Stimulated activated memory B cell treated with anti-CD40 and anti-IgM and Interleukin-4, amounts not matched to agents 10 μg/mL and 1 μg/mL and 100 μg/mL, for 72 hours (primary cell): ENCODE results near the gene MPRIP.
A peak's percentile ranks its signal among the peaks of the same experiment; 100 is the strongest.
"Not testable (repeated sequence)": the region's sequence is repeated elsewhere in the genome, so short reads cannot be mapped to it uniquely, and the experiment has no call there.

ENCODE experiments used
- ATAC-seq: fragments of 150-1000 bp; cut with Tn5 transposase; 2 replicates; pipeline ENCODE4 v1.10.0; 2021
- H3K27ac Mint-ChIP-seq: one replicate; pipeline ENCODE4 v1.8.0; 2022; ENCODE audit warnings: mild to moderate bottlenecking, mixed read lengths
- H3K27me3 Mint-ChIP-seq: one replicate; pipeline ENCODE4 v1.8.0; 2022; ENCODE audit warnings: mixed read lengths
- H3K36me3 Mint-ChIP-seq: one replicate; pipeline ENCODE4 v1.8.0; 2022; ENCODE audit warnings: mixed read lengths
- H3K4me1 Mint-ChIP-seq: one replicate; pipeline ENCODE4 v1.8.0; 2022; ENCODE audit warnings: mixed read lengths
- H3K4me3 Mint-ChIP-seq: one replicate; pipeline ENCODE4 v1.8.0; 2022; ENCODE audit warnings: mild to moderate bottlenecking, moderate library complexity, mixed read lengths
- H3K9me3 Mint-ChIP-seq: one replicate; pipeline ENCODE4 v1.8.0; 2022; ENCODE audit warnings: mixed read lengths

The MPRIP gene

DNA sequence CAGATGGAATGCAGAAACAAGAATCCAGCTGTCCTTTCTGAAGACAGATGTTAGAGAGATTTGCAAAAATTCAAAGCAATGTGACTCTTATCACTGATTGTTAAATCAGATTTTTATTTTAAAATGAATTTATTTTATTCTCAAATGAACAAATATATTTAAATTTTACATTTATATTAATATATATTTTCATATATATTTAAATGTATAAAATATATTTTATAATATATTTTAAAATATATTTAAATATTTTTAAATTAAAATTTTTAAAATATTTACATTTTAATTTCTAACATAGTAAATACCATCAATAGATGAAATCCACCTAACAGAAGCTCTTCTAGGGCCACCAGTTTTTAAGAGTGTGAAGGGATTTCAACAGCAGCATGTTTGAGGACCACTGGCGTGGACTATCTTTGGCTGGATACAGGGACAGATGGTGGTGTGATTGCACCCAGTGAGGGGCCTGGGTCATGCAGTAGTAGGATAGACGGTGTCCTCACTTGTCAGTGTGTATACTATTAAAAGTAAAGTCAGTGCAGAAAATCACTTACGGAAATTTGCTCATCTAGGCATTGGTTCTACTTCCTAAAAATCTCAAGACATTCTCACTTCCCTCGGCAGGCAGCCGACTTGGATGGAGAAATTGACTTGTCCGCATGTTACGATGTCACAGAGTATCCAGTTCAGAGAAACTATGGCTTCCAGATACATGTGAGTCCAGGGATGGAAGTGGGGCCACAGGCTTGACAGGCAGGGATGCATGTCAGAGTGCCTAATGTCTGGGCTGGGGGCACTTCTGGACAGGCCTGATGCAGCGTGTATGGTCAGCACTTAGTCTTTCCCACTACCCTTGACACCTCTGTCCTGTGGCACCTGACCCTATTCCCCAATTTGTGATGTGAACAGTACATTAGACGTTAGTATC is 107.5 kb downstream of the MPRIP start:
- H3K9me3 Mint-ChIP-seq, result no peaks in the 10 kb centered on the region
- ATAC-seq, result peak; percentile 46
- no peaks in the 10 kb centered on the region for H3K27me3 Mint-ChIP-seq
- no peak overlapping the region for H3K4me3 Mint-ChIP-seq
- peaks cover 82% of the 10 kb centered on the region for H3K36me3 Mint-ChIP-seq
- H3K4me1 Mint-ChIP-seq, result peaks cover 11% of the 10 kb centered on the region
- peak overlapping the region; percentile 65 for H3K27ac Mint-ChIP-seq

GRCh38 chr17:17150448-17150800 is 108.2 kb downstream of the MPRIP start:
- H3K27ac Mint-ChIP-seq, result peak overlapping the region; percentile 65
- peaks cover 11% of the 10 kb centered on the region for H3K4me1 Mint-ChIP-seq
- H3K27me3 Mint-ChIP-seq, result no peaks in the 10 kb centered on the region
- no peaks in the 10 kb centered on the region for H3K9me3 Mint-ChIP-seq
- H3K36me3 Mint-ChIP-seq, result peaks cover 78% of the 10 kb centered on the region
- no peak for ATAC-seq
- no peak overlapping the region for H3K4me3 Mint-ChIP-seq

DNA sequence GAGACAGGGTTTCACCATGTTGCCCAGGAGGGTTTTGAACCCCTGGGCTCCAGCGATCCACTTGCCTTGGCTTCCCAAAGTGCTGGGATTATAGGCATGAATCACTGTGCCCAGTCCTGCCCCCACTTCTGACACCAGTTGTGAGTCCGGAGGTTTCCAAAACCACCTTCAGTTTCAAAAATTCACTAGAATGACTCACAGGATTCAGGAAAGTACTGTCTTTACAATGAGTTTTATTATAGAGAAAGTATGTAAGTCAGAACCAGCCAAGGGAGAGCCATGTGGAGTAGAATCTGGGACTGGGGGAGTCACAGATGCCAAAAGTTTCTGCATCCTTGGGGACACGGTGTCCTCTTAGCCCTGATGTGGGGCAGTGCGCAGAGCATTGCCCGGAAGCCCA is 108.8 kb downstream of the MPRIP start:
- no peaks in the 10 kb centered on the region for H3K9me3 Mint-ChIP-seq
- H3K27me3 Mint-ChIP-seq, result no peaks in the 10 kb centered on the region
- no peak overlapping the region for H3K4me3 Mint-ChIP-seq
- ATAC-seq, result no peak
- H3K36me3 Mint-ChIP-seq, result peaks cover 71% of the 10 kb centered on the region
- peaks cover 11% of the 10 kb centered on the region for H3K4me1 Mint-ChIP-seq
- no peak overlapping the region for H3K27ac Mint-ChIP-seq

DNA sequence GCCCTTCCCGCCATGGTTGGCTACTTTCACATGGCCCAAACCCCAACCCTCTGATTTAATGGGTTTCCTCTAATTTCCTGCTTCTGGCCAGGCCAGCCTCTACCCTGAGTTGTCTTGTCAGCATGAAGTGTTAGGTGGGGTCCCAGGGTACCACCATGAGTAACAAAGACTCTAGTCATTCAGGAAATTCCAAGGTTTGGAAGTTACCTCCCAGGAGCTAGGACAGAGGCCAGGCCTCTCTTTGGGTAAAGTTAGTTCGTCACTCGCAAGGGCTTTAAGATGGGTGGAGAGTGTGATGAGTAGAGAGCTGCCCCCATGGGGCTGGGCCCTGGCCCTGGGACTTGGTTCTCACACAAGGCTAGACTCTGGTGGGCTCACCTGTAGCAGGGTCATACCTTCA is 109.3 kb downstream of the MPRIP start:
- Mint-ChIP-seq H3K36me3 (peaks cover 68% of the 10 kb centered on the region), H3K27me3 (no peaks in the 10 kb centered on the region), H3K4me1 (peaks cover 11% of the 10 kb centered on the region), H3K27ac (peak overlapping the region; percentile 9), H3K9me3 (no peaks in the 10 kb centered on the region), H3K4me3 (no peak overlapping the region)
- no peak for ATAC-seq

DNA sequence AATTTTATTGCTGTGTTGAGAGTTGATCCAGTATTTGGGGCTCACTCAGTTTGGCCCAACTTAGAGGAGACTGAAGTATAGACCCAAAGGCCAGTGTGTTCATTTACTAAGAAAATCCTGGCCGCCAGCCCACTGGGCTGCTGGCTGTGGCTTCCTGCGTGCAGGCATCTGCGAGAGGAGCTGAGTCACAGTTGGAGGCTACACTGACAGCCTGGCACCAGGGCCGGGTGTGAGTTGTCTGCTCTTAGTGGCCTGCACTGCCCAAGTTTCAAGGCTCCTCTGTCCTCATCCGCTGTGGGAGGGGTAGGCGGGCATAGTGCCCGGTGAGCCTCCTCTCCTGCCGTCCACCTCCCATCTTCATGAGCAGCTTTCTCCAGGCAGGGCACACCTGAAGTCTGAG is 109.7 kb downstream of the MPRIP start:
- ATAC-seq, result no peak
- Mint-ChIP-seq H3K36me3 (peaks cover 68% of the 10 kb centered on the region), H3K27me3 (no peaks in the 10 kb centered on the region), H3K4me1 (peaks cover 11% of the 10 kb centered on the region), H3K9me3 (no peaks in the 10 kb centered on the region), H3K27ac (peak overlapping the region; percentile 9), H3K4me3 (no peak overlapping the region)

DNA sequence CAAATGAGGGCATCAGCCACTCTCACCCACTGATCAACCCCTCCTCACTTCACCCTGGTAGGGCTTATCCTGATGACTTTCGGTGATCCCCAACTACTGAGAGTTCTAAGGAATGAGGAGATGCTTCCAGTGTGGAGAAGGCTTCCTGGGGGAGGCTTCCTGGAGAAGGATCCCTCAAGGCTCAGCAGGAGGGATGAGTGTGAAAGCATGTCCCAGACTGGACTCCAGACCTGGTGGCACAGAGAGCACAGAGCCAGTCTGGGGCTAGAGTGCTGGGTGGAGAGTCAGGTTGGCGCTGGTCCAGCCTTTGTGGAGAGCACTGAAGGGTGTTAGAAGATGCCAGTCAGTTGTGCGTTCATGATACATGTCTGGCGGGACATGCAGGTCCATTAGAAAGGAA is 110.1 kb downstream of the MPRIP start:
- Mint-ChIP-seq H3K4me3 (no peak overlapping the region), H3K4me1 (peaks cover 11% of the 10 kb centered on the region), H3K27ac (peak overlapping the region; percentile 9), H3K9me3 (no peaks in the 10 kb centered on the region), H3K36me3 (peaks cover 68% of the 10 kb centered on the region), H3K27me3 (no peaks in the 10 kb centered on the region)
- ATAC-seq, result no peak

- H3K27me3 Mint-ChIP-seq, result no peaks in the 10 kb centered on the region
Measured at GRCh38 chr17:17153071-17153470, 110.8 kb downstream of the MPRIP start.

DNA sequence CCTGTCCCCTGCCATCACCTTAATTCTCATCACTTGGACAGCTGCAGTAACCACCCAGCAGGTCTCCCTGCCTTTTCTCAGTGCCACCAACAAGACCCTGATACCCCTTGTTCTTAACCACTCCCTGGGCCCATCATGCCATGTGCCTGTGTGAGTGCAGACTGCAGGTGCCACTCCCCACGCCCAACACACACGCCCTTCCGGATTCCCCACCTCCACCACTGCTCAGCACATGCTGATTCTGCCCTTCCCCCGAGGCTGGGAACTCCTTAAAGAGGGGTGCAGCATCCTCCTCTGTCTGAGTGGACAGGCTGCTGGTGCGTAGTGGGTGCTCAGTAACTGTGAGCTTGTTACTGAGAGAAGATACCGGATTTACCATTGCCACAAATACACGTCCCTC is 111.5 kb downstream of the MPRIP start:
- Mint-ChIP-seq H3K27me3 (no peaks in the 10 kb centered on the region), H3K27ac (peak overlapping the region; percentile 1), H3K9me3 (no peaks in the 10 kb centered on the region), H3K36me3 (peaks cover 67% of the 10 kb centered on the region), H3K4me3 (no peak overlapping the region), H3K4me1 (peaks cover 11% of the 10 kb centered on the region)
- ATAC-seq, result no peak

More at GRCh38 chr17:17153071-17153470, 110.8 kb downstream of the MPRIP start:
- Mint-ChIP-seq H3K36me3 (peaks cover 67% of the 10 kb centered on the region), H3K27ac (no peak overlapping the region), H3K9me3 (no peaks in the 10 kb centered on the region), H3K4me1 (peaks cover 11% of the 10 kb centered on the region), H3K4me3 (no peak overlapping the region)
- ATAC-seq, result no peak

- ATAC-seq, result no peak
- H3K4me3 Mint-ChIP-seq, result no peak overlapping the region
- H3K4me1 Mint-ChIP-seq, result peaks cover 11% of the 10 kb centered on the region
- no peak overlapping the region for H3K27ac Mint-ChIP-seq
- no peaks in the 10 kb centered on the region for H3K27me3 Mint-ChIP-seq
- peaks cover 75% of the 10 kb centered on the region for H3K36me3 Mint-ChIP-seq
- H3K9me3 Mint-ChIP-seq, result no peaks in the 10 kb centered on the region
Measured at GRCh38 chr17:17154556-17154955, 112.3 kb downstream of the MPRIP start.

DNA sequence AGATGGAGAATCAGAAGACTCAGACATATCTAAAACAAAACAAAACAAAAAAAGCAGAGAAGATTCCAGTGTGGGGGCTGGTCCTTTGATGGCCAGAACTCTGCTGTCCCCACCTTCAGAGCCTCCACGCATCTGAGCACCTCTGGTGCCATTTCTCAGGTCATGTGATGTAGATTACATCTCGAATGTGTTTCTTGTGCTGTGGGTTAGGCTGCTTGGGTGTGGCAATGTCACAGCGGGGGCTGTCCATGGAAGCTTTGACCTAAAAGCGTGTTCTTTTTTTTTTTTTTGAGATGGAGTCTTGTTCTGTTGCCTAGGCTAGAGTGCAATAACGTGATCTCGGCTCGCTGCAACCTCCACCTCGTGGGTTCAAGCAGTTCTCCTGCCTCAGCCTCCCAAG is 112.7 kb downstream of the MPRIP start:
- H3K4me1 Mint-ChIP-seq, result peaks cover 6% of the 10 kb centered on the region
- peaks cover 76% of the 10 kb centered on the region for H3K36me3 Mint-ChIP-seq
- no peak for ATAC-seq
- H3K27ac Mint-ChIP-seq, result no peak overlapping the region
- no peak overlapping the region for H3K4me3 Mint-ChIP-seq
- H3K9me3 Mint-ChIP-seq, result no peaks in the 10 kb centered on the region
- H3K27me3 Mint-ChIP-seq, result no peaks in the 10 kb centered on the region

DNA sequence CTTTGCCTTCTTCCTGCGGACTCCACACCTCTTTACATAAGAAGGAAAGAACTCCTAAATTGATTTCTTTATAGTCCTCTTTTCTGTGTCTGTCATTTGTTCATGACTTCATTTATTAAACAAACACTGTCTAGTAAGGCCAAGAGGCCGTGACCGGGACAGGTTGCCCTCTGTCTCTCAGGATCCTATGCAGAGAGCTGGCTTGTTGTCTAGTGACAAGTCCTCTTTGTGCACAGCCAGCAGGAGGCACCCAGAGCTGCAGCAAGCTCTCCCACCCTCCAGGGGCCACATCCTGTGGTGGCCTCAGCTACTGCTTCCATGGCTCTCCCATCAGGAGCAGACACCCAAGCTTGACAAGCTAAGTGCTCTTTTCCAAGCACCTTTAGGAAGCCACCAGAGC is 113.3 kb downstream of the MPRIP start:
- Mint-ChIP-seq H3K27me3 (no peaks in the 10 kb centered on the region), H3K9me3 (no peaks in the 10 kb centered on the region), H3K36me3 (peaks cover 76% of the 10 kb centered on the region), H3K4me1 (peaks cover under 1% of the 10 kb centered on the region), H3K4me3 (no peak overlapping the region), H3K27ac (no peak overlapping the region)
- no peak for ATAC-seq

- ATAC-seq, result no peak
- H3K27me3 Mint-ChIP-seq, result no peaks in the 10 kb centered on the region
- H3K9me3 Mint-ChIP-seq, result no peaks in the 10 kb centered on the region
- H3K27ac Mint-ChIP-seq, result no peak overlapping the region
- no peaks in the 10 kb centered on the region for H3K4me1 Mint-ChIP-seq
- H3K36me3 Mint-ChIP-seq, result peaks cover 77% of the 10 kb centered on the region
- H3K4me3 Mint-ChIP-seq, result no peak overlapping the region
Measured at GRCh38 chr17:17156107-17156506, 113.8 kb downstream of the MPRIP start.

DNA sequence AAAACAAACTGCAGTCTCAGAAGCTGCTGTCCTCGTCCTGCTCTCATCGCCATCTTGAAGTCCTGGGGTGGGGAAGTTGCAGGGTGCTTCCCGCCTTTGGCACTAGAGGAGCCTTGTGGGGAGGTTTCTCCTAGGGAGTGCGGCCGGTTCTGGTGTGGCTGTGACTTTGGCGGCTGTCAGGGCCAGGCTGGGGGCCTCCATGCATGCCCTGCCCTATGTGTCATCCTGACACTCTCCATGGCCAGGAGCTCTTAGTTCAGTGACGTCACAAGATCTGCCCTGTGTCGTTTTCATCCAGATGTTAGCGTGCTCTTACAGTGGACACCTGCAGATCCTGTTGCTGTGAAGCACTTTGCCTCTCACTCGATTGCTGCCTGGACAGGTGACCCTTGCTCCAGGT is 114.3 kb downstream of the MPRIP start:
- Mint-ChIP-seq H3K9me3 (no peaks in the 10 kb centered on the region), H3K27me3 (no peaks in the 10 kb centered on the region), H3K4me1 (no peaks in the 10 kb centered on the region), H3K36me3 (peaks cover 77% of the 10 kb centered on the region), H3K4me3 (no peak overlapping the region), H3K27ac (no peak overlapping the region)
- no peak for ATAC-seq

DNA sequence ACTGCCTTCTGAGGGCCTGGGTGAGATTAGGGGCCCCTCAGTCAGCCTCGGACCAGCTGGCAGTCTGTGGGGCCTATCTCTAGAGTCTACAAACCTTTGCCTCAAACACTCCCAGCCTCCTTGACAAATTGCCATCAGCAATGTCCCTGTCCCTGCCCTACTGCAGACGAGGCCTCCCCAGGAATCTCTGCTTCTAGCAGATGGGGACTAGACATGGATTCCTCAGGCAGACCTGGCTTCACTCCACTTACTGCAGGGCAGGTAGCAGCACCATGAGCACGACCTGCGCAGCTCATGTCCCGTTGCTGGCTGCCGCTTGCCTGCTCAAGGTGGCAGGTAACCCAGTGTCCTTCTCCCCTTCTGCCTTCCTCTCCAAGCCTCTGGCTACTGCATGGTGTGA is 114.8 kb downstream of the MPRIP start:
- H3K27ac Mint-ChIP-seq, result no peak overlapping the region

DNA sequence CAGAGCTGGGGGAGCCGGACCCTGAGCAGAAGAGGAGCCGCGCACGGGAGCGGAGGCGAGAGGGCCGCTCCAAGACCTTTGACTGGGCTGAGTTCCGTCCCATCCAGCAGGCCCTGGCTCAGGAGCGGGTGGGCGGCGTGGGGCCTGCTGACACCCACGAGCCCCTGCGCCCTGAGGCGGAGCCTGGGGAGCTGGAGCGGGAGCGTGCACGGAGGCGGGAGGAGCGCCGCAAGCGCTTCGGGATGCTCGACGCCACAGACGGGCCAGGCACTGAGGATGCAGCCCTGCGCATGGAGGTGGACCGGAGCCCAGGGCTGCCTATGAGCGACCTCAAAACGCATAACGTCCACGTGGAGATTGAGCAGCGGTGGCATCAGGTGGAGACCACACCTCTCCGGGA is 116.2 kb downstream of the MPRIP start:
- not testable (repeated sequence) for ATAC-seq, H3K4me1 Mint-ChIP-seq, H3K27me3 Mint-ChIP-seq, H3K9me3 Mint-ChIP-seq, H3K4me3 Mint-ChIP-seq, H3K27ac Mint-ChIP-seq
- peaks cover 74% of the 10 kb centered on the region for H3K36me3 Mint-ChIP-seq

More for the DNA sequence above, 114.8 kb downstream of the MPRIP start:
- no peaks in the 10 kb centered on the region for H3K4me1 Mint-ChIP-seq
- no peaks in the 10 kb centered on the region for H3K27me3 Mint-ChIP-seq
- no peaks in the 10 kb centered on the region for H3K9me3 Mint-ChIP-seq
- peaks cover 77% of the 10 kb centered on the region for H3K36me3 Mint-ChIP-seq
- no peak for ATAC-seq
- no peak overlapping the region for H3K4me3 Mint-ChIP-seq

GRCh38 chr17:17159571-17159970 is 117.3 kb downstream of the MPRIP start:
- Mint-ChIP-seq H3K4me3 (no peak overlapping the region), H3K9me3 (no peaks in the 10 kb centered on the region), H3K27ac (no peak overlapping the region), H3K27me3 (no peaks in the 10 kb centered on the region), H3K4me1 (no peaks in the 10 kb centered on the region), H3K36me3 (peaks cover 74% of the 10 kb centered on the region)
- ATAC-seq, result no peak
